ENCODE data around the gene YY2.

DNA sequence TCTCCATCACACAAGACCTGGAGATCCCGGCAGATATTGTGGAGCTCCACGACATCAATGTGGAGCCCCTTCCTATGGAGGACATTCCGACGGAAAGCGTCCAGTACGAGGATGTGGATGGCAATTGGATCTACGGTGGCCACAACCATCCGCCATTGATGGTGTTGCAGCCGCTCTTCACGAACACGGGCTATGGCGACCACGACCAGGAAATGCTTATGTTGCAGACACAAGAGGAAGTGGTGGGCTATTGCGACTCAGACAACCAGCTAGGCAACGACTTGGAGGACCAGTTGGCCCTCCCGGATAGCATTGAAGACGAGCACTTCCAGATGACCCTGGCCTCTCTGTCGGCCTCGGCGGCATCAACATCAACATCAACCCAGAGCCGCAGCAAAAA is 717 bp downstream of the YY2 start:
- TF ChIP-seq, protein P1, sequence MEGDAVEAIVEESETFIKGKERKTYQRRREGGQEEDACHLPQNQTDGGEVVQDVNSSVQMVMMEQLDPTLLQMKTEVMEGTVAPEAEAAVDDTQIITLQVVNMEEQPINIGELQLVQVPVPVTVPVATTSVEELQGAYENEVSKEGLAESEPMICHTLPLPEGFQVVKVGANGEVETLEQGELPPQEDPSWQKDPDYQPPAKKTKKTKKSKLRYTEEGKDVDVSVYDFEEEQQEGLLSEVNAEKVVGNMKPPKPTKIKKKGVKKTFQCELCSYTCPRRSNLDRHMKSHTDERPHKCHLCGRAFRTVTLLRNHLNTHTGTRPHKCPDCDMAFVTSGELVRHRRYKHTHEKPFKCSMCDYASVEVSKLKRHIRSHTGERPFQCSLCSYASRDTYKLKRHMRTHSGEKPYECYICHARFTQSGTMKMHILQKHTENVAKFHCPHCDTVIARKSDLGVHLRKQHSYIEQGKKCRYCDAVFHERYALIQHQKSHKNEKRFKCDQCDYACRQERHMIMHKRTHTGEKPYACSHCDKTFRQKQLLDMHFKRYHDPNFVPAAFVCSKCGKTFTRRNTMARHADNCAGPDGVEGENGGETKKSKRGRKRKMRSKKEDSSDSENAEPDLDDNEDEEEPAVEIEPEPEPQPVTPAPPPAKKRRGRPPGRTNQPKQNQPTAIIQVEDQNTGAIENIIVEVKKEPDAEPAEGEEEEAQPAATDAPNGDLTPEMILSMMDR (IDR thresholded peaks at IDR 0.05) = no peak
- TF ChIP-seq POLR2A (IDR thresholded peaks at IDR 0.05) = no peak

Measured in uterus (tissue), 2 donors.